HepG2 (cell line): ENCODE results near the gene HOTAIR. TPM values are rescaled to one million over a fixed set of nuclear protein-coding genes. Genes with fewer than 3 reads are reported as not detected.

Experiments
- ARID5B ChIP-seq: IDR thresholded peaks from 2 replicates; pipeline ENCODE4 v1.4.0; 2020; ENCODE audit warnings: mild to moderate bottlenecking, missing genetic modification reagents
- ARNTL ChIP-seq: sonication (generic); formaldehyde crosslinking; IDR thresholded peaks from 2 replicates; pipeline ENCODE4 v1.4.0; 2020; ENCODE audit warnings: mild to moderate bottlenecking, missing genetic modification reagents
- GLI4 ChIP-seq: sonication (generic); formaldehyde crosslinking; IDR thresholded peaks from 2 replicates; pipeline ENCODE4 v1.5.1; 2020; ENCODE audit warnings: missing genetic modification reagents, mild to moderate bottlenecking, moderate library complexity, borderline replicate concordance
- MAFK ChIP-seq, 2 experiments: IDR thresholded peaks in 1 of 2; conservative IDR thresholded peaks in 1 of 2; 2 replicates each; pipeline ENCODE4 v1.6.1; 2011; ENCODE audit warnings: improper control_type of control experiment in 2 of 2, low read length in 2 of 2
- MTA1 ChIP-seq: sonication (generic); formaldehyde crosslinking; IDR thresholded peaks from 2 replicates; pipeline ENCODE4 v1.4.0; 2020; ENCODE audit warnings: missing genetic modification reagents, mild to moderate bottlenecking, borderline replicate concordance
- MZF1 ChIP-seq: sonication (generic); formaldehyde crosslinking; IDR thresholded peaks from 2 replicates; pipeline ENCODE4 v1.8.1; 2023; ENCODE audit warnings: mild to moderate bottlenecking, missing genetic modification reagents, borderline replicate concordance
- PPARG ChIP-seq: conservative IDR thresholded peaks from 2 replicates; pipeline ENCODE4 v1.6.1; 2016; ENCODE audit warnings: missing biosample characterization, missing genetic modification reagents
- SIN3A ChIP-seq: IDR thresholded peaks from 2 replicates; pipeline ENCODE4 v1.6.1; 2011; ENCODE audit warnings: low read depth, mild to moderate bottlenecking, control low read depth, low read length, borderline replicate concordance
- SMAD9 ChIP-seq: sonication (generic); formaldehyde crosslinking; IDR thresholded peaks from 2 replicates; pipeline ENCODE4 v1.5.1; 2020; ENCODE audit warnings: mild to moderate bottlenecking, missing genetic modification reagents
- THAP8 ChIP-seq: sonication (generic); formaldehyde crosslinking; IDR thresholded peaks from 2 replicates; pipeline ENCODE4 v1.5.1; 2020; ENCODE audit warnings: missing genetic modification reagents, mild to moderate bottlenecking, borderline replicate concordance
- UBTF ChIP-seq: sonication (generic); formaldehyde crosslinking; IDR thresholded peaks from 2 replicates; pipeline ENCODE4 v1.4.0; 2020; ENCODE audit warnings: mild to moderate bottlenecking, missing genetic modification reagents
- ZBTB10 ChIP-seq: sonication (generic); formaldehyde crosslinking; IDR thresholded peaks from 2 replicates; pipeline ENCODE4 v1.4.0; 2020; ENCODE audit warnings: missing genetic modification reagents, borderline replicate concordance
- ZNF331 ChIP-seq: sonication (generic); formaldehyde crosslinking; IDR thresholded peaks from 2 replicates; pipeline ENCODE4 v1.4.0; 2020; ENCODE audit warnings: missing genetic modification reagents
- ZNF550 ChIP-seq: sonication (generic); formaldehyde crosslinking; IDR thresholded peaks from 2 replicates; pipeline ENCODE4 v1.4.0; 2020; ENCODE audit warnings: mild to moderate bottlenecking, missing genetic modification reagents, borderline replicate concordance
- ZNF800 ChIP-seq: sonication (generic); formaldehyde crosslinking; IDR thresholded peaks from 2 replicates; pipeline ENCODE4 v1.4.0; 2020; ENCODE audit warnings: missing genetic modification reagents
- polyA plus RNA-seq, 8 experiments: library from polyadenylated mRNA; depleted of rRNA in 3 of 8; stranded (reverse) in 7 of 8; unstranded in 1 of 8; fragments of >200 nt; fragmentation: Illumina TruSeq in 4 of 8; extraction: Trizol in 4 of 8; gene quantifications; 2 replicates each; pipeline versions ENCODE4 v1.2.1 to v1.2.3, GENCODE V29; 2011 to 2016; ENCODE audit warnings: low read depth in 4 of 8, missing spikeins in 1 of 8, mixed read lengths in 1 of 8; ENCODE audit not compliant: insufficient read depth in 1 of 8
- total RNA-seq, 5 experiments: library from RNA; depleted of rRNA; stranded (reverse); fragments of >200 nt; fragmentation: Illumina TruSeq; extraction: Trizol; gene quantifications; 2 replicates each; pipeline ENCODE4 v1.2.3, GENCODE V29; 2016; ENCODE audit warnings: low read depth in 1 of 5

HOTAIR gene
- total and polyA plus RNA-seq, 2 of the 13 experiments (the other 11 are each of a cell fraction or from before 2014, with no cell fraction given): not detected

- TF ChIP-seq ZNF800 (CRISPR knock-in tag) (peak; percentile 48), MTA1 (CRISPR knock-in tag) (peak; percentile 47; the same call in 1 of the 2 replicates), SMAD9 (CRISPR knock-in tag) (no peak), ZNF550 (CRISPR knock-in tag) (no peak), MZF1 (no peak), ARID5B (no peak), PPARG (no peak), ARNTL (CRISPR knock-in tag) (no peak), GLI4 (CRISPR knock-in tag) (no peak), THAP8 (CRISPR knock-in tag) (no peak), MAFK (conservative IDR thresholded peaks at IDR 0.05 in 1 of 2, IDR thresholded peaks at IDR 0.05 in 1 of 2; ENCODE audit: low read length in 2 of 2) (no peak), SIN3A (no peak), ZNF331 (CRISPR knock-in tag) (no peak), UBTF (CRISPR knock-in tag) (peak; percentile 87), ZBTB10 (no peak)
These were observed 25.7 kb upstream of the HOTAIR start, which contains the start of gene HOXC9 (continued) for GRCh38 chr12:54000116-54001114.
